Measurements from ENCODE around the gene DNAL1. TPM values are rescaled to one million over a fixed set of nuclear protein-coding genes. Genes with fewer than 3 reads are reported as not detected.

DNAL1 gene
- total and polyA plus RNA-seq, 9 of the 15 experiments (the other 6 are each of a cell fraction or from before 2014, with no cell fraction given): 1.6 to 11.7 (median 4.8) TPM

DNA sequence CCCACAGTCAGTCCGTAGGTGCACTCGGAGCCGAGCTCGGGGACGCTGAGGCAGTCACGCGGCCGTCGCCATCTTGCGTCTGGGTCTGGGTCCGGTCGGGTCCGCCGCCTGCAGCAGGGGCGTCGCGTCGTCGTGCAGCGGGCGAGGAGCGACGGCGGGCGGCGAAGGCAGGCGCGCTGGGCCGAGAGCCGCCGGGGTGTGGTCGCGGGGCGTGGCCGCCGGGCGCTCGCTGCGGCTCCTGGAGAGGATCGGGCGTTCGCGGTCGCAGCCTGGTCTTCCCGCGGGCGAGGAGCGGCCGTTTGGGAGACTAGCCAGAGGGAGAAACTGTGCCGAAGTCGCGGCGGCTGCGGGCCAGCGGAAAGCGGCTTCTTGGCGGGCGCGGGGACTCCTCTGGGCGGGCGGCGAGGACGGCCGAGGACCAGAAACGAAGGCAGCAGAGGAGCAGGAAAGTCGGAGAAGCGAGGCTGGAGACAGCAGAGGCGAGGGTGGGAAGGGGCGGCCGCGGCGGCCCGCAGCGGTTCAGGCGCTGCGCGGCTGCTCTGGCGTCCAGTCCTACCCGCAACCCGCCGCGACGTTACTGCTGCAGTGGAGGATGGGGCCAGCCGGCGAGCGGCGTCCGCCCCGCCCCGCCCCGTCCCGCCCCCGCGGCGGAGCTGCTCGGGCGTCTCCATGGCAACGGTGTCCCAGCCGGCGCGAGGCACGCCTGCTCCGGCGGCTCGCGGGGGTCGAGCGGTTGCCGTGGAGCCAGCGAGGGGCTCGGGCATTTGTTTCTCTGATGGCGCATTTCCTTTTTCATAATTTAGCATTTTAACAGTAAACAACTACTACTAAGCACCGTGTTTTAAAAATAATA, 69.2 kb downstream of the DNAL1 start, which contains the start of gene PNMA1 (continued):
- TF ChIP-seq, protein P1, sequence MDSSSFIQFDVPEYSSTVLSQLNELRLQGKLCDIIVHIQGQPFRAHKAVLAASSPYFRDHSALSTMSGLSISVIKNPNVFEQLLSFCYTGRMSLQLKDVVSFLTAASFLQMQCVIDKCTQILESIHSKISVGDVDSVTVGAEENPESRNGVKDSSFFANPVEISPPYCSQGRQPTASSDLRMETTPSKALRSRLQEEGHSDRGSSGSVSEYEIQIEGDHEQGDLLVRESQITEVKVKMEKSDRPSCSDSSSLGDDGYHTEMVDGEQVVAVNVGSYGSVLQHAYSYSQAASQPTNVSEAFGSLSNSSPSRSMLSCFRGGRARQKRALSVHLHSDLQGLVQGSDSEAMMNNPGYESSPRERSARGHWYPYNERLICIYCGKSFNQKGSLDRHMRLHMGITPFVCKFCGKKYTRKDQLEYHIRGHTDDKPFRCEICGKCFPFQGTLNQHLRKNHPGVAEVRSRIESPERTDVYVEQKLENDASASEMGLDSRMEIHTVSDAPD (CRISPR knock-in tag; IDR thresholded peaks at IDR 0.05): no peak
- TF ChIP-seq FUS (optimal IDR thresholded peaks at IDR 0.05; ENCODE audit: low read depth, low read length) (no peak), ARID1B (IDR thresholded peaks at IDR 0.05) (no peak), NFYB (IDR thresholded peaks at IDR 0.05; ENCODE audit: extremely low read depth, insufficient read length) (no peak), ZFX (CRISPR knock-in tag; IDR thresholded peaks at IDR 0.05) (peak; percentile 74), CREB1 (IDR thresholded peaks at IDR 0.05) (peak; percentile 58; the same call in 1 of the 2 replicates), CREB1 (CRISPR knock-in tag; IDR thresholded peaks at IDR 0.05) (peak; percentile 66; the same call in 1 of the 2 replicates), ZFPM2 (CRISPR knock-in tag; IDR thresholded peaks at IDR 0.05) (no peak), YY1 (IDR thresholded peaks at IDR 0.05; ENCODE audit: borderline replicate concordance in 1 of 3, control insufficient read depth in 1 of 3, extremely low read depth in 1 of 3, insufficient read depth in 3 of 3, insufficient read length in 1 of 3, insufficient replicate concordance in 2 of 3, low read depth in 1 of 3, low read length in 2 of 3) (peak; percentile 57 to 92 (median 88)), SAP30 (IDR thresholded peaks at IDR 0.05; ENCODE audit: borderline replicate concordance, insufficient read depth, low read depth, low read length, poor library complexity, severe bottlenecking) (no peak), EHMT2 (IDR thresholded peaks at IDR 0.05) (no peak), MTA3 (IDR thresholded peaks at IDR 0.05; ENCODE audit: borderline replicate concordance) (0 out of 2 replicates have a peak, but pooled peaks have one; percentile 28), THRAP3 (IDR thresholded peaks at IDR 0.05; ENCODE audit: borderline replicate concordance) (no peak), MEIS2 (IDR thresholded peaks at IDR 0.05; ENCODE audit: partially characterized antibody) (no peak), ATF1 (CRISPR knock-in tag; IDR thresholded peaks at IDR 0.05) (peak; percentile 20; the same call in 1 of the 2 replicates), ATF1 (tag; IDR thresholded peaks at IDR 0.05) (peak; percentile 50; the same call in 1 of the 2 replicates)
- TF ChIP-seq, protein P2, sequence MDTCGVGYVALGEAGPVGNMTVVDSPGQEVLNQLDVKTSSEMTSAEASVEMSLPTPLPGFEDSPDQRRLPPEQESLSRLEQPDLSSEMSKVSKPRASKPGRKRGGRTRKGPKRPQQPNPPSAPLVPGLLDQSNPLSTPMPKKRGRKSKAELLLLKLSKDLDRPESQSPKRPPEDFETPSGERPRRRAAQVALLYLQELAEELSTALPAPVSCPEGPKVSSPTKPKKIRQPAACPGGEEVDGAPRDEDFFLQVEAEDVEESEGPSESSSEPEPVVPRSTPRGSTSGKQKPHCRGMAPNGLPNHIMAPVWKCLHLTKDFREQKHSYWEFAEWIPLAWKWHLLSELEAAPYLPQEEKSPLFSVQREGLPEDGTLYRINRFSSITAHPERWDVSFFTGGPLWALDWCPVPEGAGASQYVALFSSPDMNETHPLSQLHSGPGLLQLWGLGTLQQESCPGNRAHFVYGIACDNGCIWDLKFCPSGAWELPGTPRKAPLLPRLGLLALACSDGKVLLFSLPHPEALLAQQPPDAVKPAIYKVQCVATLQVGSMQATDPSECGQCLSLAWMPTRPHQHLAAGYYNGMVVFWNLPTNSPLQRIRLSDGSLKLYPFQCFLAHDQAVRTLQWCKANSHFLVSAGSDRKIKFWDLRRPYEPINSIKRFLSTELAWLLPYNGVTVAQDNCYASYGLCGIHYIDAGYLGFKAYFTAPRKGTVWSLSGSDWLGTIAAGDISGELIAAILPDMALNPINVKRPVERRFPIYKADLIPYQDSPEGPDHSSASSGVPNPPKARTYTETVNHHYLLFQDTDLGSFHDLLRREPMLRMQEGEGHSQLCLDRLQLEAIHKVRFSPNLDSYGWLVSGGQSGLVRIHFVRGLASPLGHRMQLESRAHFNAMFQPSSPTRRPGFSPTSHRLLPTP (IDR thresholded peaks at IDR 0.05; ENCODE audit: borderline replicate concordance, extremely low read depth, insufficient read length): no peak
- TF ChIP-seq, protein P3, sequence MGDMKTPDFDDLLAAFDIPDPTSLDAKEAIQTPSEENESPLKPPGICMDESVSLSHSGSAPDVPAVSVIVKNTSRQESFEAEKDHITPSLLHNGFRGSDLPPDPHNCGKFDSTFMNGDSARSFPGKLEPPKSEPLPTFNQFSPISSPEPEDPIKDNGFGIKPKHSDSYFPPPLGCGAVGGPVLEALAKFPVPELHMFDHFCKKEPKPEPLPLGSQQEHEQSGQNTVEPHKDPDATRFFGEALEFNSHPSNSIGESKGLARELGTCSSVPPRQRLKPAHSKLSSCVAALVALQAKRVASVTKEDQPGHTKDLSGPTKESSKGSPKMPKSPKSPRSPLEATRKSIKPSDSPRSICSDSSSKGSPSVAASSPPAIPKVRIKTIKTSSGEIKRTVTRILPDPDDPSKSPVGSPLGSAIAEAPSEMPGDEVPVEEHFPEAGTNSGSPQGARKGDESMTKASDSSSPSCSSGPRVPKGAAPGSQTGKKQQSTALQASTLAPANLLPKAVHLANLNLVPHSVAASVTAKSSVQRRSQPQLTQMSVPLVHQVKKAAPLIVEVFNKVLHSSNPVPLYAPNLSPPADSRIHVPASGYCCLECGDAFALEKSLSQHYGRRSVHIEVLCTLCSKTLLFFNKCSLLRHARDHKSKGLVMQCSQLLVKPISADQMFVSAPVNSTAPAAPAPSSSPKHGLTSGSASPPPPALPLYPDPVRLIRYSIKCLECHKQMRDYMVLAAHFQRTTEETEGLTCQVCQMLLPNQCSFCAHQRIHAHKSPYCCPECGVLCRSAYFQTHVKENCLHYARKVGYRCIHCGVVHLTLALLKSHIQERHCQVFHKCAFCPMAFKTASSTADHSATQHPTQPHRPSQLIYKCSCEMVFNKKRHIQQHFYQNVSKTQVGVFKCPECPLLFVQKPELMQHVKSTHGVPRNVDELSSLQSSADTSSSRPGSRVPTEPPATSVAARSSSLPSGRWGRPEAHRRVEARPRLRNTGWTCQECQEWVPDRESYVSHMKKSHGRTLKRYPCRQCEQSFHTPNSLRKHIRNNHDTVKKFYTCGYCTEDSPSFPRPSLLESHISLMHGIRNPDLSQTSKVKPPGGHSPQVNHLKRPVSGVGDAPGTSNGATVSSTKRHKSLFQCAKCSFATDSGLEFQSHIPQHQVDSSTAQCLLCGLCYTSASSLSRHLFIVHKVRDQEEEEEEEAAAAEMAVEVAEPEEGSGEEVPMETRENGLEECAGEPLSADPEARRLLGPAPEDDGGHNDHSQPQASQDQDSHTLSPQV (IDR thresholded peaks at IDR 0.05): peak; percentile 74

All from K562 (cell line).